Heart left ventricle (tissue), 16 donors: ENCODE measurements around the gene TMSB4X. TPM values are rescaled to one million over a fixed set of nuclear protein-coding genes. Genes with fewer than 3 reads are reported as not detected.

Experiments
- ATAC-seq, 4 donors: fragments of 200-7000 bp; cut with Tn5 transposase; one replicate each; pipeline ENCODE4 v1.9.1; 2020 to 2022; ENCODE audit warnings: moderate library complexity in 4 of 4, mild to moderate bottlenecking in 3 of 4, moderate number of reproducible peaks in 1 of 4
- DNase-seq, 5 donors: peaks; one replicate each; pipeline ENCODE4 v3.0.0-alpha.2; 2020
- H3K27ac ChIP-seq, 12 donors: fragments of 200-600 bp; sonication (generic) in 4 of 12; one replicate each; pipeline versions ENCODE4 v1.5.0 to v1.8.0; 2016 to 2022; ENCODE audit warnings: mild to moderate bottlenecking in 2 of 12
- H3K27me3 ChIP-seq, 9 donors: fragments of 200-600 bp; sonication (generic) in 2 of 9; one replicate each; pipeline versions ENCODE4 v1.5.1 to v1.8.0; 2016 to 2022; ENCODE audit warnings: mild to moderate bottlenecking in 3 of 9
- H3K36me3 ChIP-seq, 9 donors: fragments of 200-600 bp; sonication (generic) in 2 of 9; one replicate each; pipeline versions ENCODE4 v1.5.0 to v1.8.0; 2018 to 2022; ENCODE audit warnings: mild to moderate bottlenecking in 2 of 9
- H3K4me1 ChIP-seq, 12 donors: fragments of 200-600 bp; sonication (generic) in 4 of 12; one replicate each; pipeline versions ENCODE4 v1.5.0 to v1.8.0; 2016 to 2022; ENCODE audit warnings: mild to moderate bottlenecking in 3 of 12
- H3K4me3 ChIP-seq, 12 donors: fragments of 200-600 bp; sonication (generic) in 4 of 12; one replicate each; pipeline versions ENCODE4 v1.5.0 to v1.8.0; 2017 to 2022; ENCODE audit warnings: mild to moderate bottlenecking in 9 of 12, moderate library complexity in 4 of 12
- H3K9me3 ChIP-seq, 12 donors: fragments of 200-600 bp; sonication (generic) in 4 of 12; one replicate each; pipeline versions ENCODE4 v1.5.0 to v1.8.0; 2016 to 2022; ENCODE audit warnings: mild to moderate bottlenecking in 1 of 12
- POLR2A ChIP-seq, 2 donors: fragments of 450-650 bp; IDR thresholded peaks; one replicate each; pipeline ENCODE4 v1.6.1; 2017; ENCODE audit warnings: antibody characterized with exemption in 2 of 2, mild to moderate bottlenecking in 2 of 2, moderate library complexity in 2 of 2
- WGBS, 4 donors: extraction: QIAGEN DNeasy Blood & Tissue Kit in 2 of 4; methylation state at CpG; one replicate each; pipeline versions ENCODE4 v1.1.5 to v1.1.7; 2013 to 2018; 5-methylcytosine and 5-hydroxymethylcytosine counted together
- intact Hi-C, 10 donors: fragments of 100-400 bp; cut with DNase I; formaldehyde crosslinking; loops; one replicate each; pipeline versions ENCODE4 v1.11.1 to v1.14.2; 2022
- polyA plus RNA-seq, 2 donors: library from polyadenylated mRNA; stranded (reverse); fragments of 200-250 nt; gene quantifications; one replicate each; pipeline ENCODE4 v1.2.3, GENCODE V29; 2013
- total RNA-seq, 9 donors: library from RNA; depleted of rRNA in 2 of 9; stranded (reverse); fragments of >200 nt in 2 of 9; fragmentation: NEBNext Ultra II Directional in 3 of 9; extraction: Animal tissue kit (Norgen Biotek cat#: 25700) in 3 of 9; gene quantifications; one replicate each; pipeline versions ENCODE4 v1.1.0 to v1.2.4, GENCODE V29; 2016 to 2023
- TF ChIP-seq, protein P1 (sequence below), 12 donors: fragments of 200-600 bp; sonication (generic) in 4 of 12; IDR thresholded peaks; one replicate each; pipeline versions ENCODE4 v1.5.0 to v1.8.0; 2018 to 2022; ENCODE audit warnings: antibody characterized with exemption in 12 of 12, mild to moderate bottlenecking in 5 of 12
- donor health status: ischemic (EF 13 %, LVEDD 7.1; RV severe dilation, severe dysfunction).
- donor health status: healthy with polysubstance abuse.
- donor health status: DM: no; HTN: yes; CAD: no.
- donor health status: DM: no; HTN: no; CAD: no.
- donor health status: ischemic (EF 25% LVEDD 6.9; RV normal size, moderate dysfunction).
- donor health status: ischemic (EF 25% LVEDD 5.7; RV mildly dilated, moderate dysfunction).
- donor health status: healthy.
- donor health status: DM: yes; HTN: yes; CAD: no.
- donor health status: ischemic (EF 35%, LVEDD 5.7; RV mildly dilated, moderate dysfunction).
- donor health status: nonischemic (EF 11% LVEDD 7.7; RV severe dilation, severe dysfunction).
- donor health status: DM: yes; HTN: yes; CAD: no.
- donor health status: PGD.
- donor health status: ischemic (EF 29% LVEDD 5.4; RV normal size, mild dysfunction).
- donor health status: nonischemic (EF 23%, LVEDD 6.1; RV moderate dilation, normal function).

Gene TMSB4X
- total and polyA plus RNA-seq, 11 donors, result 689 to 3,543 (median 1,264) TPM

DNA sequence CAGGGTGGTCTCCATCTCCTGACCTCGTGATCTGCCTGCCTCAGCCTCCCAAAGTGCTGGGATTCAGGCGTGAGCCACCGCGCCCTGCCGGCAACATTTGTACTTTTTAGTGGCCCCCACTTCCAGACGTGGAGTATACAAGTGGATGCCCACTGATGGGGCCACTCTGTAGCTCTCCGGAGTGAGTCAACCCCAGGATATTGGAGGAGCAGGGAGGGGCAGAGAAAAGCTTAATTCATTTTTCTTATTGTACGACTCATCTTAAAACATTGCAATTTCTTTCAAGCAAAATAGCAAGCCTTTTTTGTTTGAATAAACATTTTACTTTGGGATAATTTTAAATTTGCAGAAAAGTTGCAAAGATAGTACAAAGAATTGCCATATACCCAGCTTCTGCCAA, 34.9 kb downstream of the TMSB4X start:
- DNase-seq (no peak), ATAC-seq (no peak)
- WGBS, 4 donors, result 82 to 95% (median 91%) methylated on average over 8 of the region's 8 CpGs
- H3K9me3 ChIP-seq, result no peaks in the 10 kb centered on the region
- H3K4me3 ChIP-seq, result no peak overlapping the region
- H3K4me1 ChIP-seq, result peaks cover 0 to 60% (median 9%) of the 10 kb centered on the region in 12 donors
- TF ChIP-seq, protein P1, sequence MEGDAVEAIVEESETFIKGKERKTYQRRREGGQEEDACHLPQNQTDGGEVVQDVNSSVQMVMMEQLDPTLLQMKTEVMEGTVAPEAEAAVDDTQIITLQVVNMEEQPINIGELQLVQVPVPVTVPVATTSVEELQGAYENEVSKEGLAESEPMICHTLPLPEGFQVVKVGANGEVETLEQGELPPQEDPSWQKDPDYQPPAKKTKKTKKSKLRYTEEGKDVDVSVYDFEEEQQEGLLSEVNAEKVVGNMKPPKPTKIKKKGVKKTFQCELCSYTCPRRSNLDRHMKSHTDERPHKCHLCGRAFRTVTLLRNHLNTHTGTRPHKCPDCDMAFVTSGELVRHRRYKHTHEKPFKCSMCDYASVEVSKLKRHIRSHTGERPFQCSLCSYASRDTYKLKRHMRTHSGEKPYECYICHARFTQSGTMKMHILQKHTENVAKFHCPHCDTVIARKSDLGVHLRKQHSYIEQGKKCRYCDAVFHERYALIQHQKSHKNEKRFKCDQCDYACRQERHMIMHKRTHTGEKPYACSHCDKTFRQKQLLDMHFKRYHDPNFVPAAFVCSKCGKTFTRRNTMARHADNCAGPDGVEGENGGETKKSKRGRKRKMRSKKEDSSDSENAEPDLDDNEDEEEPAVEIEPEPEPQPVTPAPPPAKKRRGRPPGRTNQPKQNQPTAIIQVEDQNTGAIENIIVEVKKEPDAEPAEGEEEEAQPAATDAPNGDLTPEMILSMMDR (IDR thresholded peaks at IDR 0.05), result no peak
- no peak for TF ChIP-seq POLR2A (IDR thresholded peaks at IDR 0.05)
- peaks cover 0 to 9% (median 0%) of the 10 kb centered on the region in 9 donors for H3K27me3 ChIP-seq
- H3K36me3 ChIP-seq, result no peaks in the 10 kb centered on the region
- no peak overlapping the region for H3K27ac ChIP-seq
- intact Hi-C loops, result no loop called here

DNA sequence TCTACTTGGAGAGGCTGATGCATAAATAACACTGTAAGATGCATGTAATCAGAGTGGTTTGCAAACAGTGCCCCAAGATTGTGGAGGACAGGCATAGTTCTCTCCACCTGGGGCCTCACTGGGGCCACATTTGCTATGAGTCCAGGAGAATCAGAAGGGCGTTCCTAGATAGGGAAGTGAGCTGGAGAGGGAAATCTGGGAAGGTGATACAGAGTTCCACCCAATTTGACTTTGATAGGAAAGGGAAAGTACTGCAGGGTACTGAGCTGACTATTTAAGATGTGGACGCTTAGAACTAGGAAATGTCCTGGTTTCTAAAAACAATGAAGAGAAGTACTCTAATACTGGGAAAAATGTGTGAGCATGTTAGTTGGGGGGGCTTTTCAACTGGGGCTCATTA, 35.6 kb downstream of the TMSB4X start:
- intact Hi-C loops, result no loop called here

DNA sequence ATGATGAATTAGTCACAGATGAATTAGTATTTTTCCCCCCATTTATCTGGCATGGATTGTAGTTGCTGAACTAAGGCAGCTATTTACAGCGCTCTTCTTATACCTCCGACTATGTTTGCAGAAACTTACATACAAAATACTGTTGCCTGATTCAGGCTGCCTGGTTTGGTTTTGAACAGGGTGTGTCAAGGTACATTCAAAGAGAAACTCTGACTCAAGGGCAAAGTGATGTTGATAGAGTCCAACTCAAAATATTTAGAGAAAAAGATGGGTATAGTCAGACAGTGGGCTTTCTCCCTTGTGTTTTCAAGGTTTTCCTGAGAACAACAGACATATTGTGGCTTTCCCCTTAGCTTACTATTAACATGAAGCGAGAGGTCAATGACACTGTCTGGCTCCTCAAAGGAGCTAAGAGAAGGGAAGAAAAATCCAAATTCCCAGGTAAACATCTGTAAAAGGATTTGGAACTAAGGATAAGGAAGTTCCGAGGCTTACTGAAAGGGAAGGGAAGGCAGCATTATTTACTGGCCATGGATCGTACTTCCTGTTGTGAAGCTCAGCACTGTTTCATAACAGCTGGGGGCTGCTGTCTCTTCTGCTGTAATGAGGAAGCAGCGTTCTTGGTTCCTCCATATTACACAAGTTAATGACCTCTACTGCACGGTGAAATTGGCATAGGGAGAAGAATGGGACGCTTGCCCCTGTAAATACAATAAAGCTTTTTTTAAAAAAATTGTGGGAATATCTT, 38.6 kb downstream of the TMSB4X start:
- intact Hi-C loops, result no loop called here
- DNase-seq (peak in 3 of 5 donors; percentile 30 to 56 (median 51)), ATAC-seq (peak in 3 of 4 donors; percentile 81 to 86 (median 85))

More for the DNA sequence above, 35.6 kb downstream of the TMSB4X start:
- H3K27ac ChIP-seq, result peak overlapping the region in 1 of 12 donors; percentile 8
- H3K4me1 ChIP-seq, result peaks cover 0 to 60% (median 9%) of the 10 kb centered on the region in 12 donors
- no peak overlapping the region for H3K4me3 ChIP-seq
- ATAC-seq (peak in 3 of 4 donors; percentile 20 to 42 (median 27)), DNase-seq (no peak)
- TF ChIP-seq, protein P1 (IDR thresholded peaks at IDR 0.05), result no peak
- TF ChIP-seq POLR2A (IDR thresholded peaks at IDR 0.05), result no peak
- peaks cover 0 to 9% (median 0%) of the 10 kb centered on the region in 9 donors for H3K27me3 ChIP-seq
- WGBS, 4 donors, result 55 to 75% (median 68%) methylated on average over 2 of the region's 2 CpGs
- no peaks in the 10 kb centered on the region for H3K9me3 ChIP-seq
- H3K36me3 ChIP-seq, result no peaks in the 10 kb centered on the region

More for the DNA sequence above, 38.6 kb downstream of the TMSB4X start:
- no peaks in the 10 kb centered on the region for H3K36me3 ChIP-seq
- peaks cover 0 to 41% (median 5%) of the 10 kb centered on the region in 12 donors for H3K4me1 ChIP-seq
- TF ChIP-seq, protein P1 (IDR thresholded peaks at IDR 0.05), result no peak
- TF ChIP-seq POLR2A (IDR thresholded peaks at IDR 0.05), result no peak
- WGBS, 4 donors, result 40 to 56% (median 52%) methylated on average over 8 of the region's 8 CpGs
- no peaks in the 10 kb centered on the region for H3K9me3 ChIP-seq
- peak overlapping the region in 9 of 12 donors; percentile 30 to 85 (median 59) for H3K27ac ChIP-seq
- peak overlapping the region in 2 of 12 donors; percentile 4 to 8 for H3K4me3 ChIP-seq
- H3K27me3 ChIP-seq, result peaks cover 0 to 5% (median 0%) of the 10 kb centered on the region in 9 donors
